Psoas muscle (tissue), 8 donors: ENCODE data around the gene NPM3. TPM values are rescaled to one million over a fixed set of nuclear protein-coding genes. Genes with fewer than 3 reads are reported as not detected.

Experiments used
- ATAC-seq, 4 donors: fragments of 200-7000 bp; cut with Tn5 transposase; one replicate each; pipeline ENCODE4 v1.9.1; 2020; ENCODE audit warnings: moderate library complexity in 3 of 4, mild to moderate bottlenecking in 2 of 4
- DNase-seq, 2 donors: peaks; one replicate each; pipeline ENCODE4 v3.0.0-alpha.2; 2020
- H3K27ac ChIP-seq: fragments of 200-600 bp; one replicate; pipeline ENCODE4 v1.8.0; 2022
- H3K27me3 ChIP-seq, 3 donors: fragments of 200-600 bp in 1 of 3; one replicate each; pipeline versions ENCODE4 v1.6.1 to v1.8.0; 2013 to 2022; ENCODE audit warnings: low read length in 2 of 3, mild to moderate bottlenecking in 2 of 3, moderate library complexity in 1 of 3; ENCODE audit not compliant: insufficient read depth in 3 of 3
- H3K36me3 ChIP-seq, 2 donors: fragments of 200-600 bp in 1 of 2; one replicate each; pipeline versions ENCODE4 v1.6.1 to v1.8.0; 2013 to 2022; ENCODE audit warnings: low read depth in 1 of 2, mild to moderate bottlenecking in 1 of 2, moderate library complexity in 1 of 2; ENCODE audit not compliant: insufficient read depth in 1 of 2
- H3K4me1 ChIP-seq: fragments of 200-600 bp; one replicate; pipeline ENCODE4 v1.8.0; 2022
- H3K4me3 ChIP-seq: fragments of 200-600 bp; one replicate; pipeline ENCODE4 v1.8.0; 2022; ENCODE audit warnings: mild to moderate bottlenecking
- H3K9me3 ChIP-seq: fragments of 200-600 bp; one replicate; pipeline ENCODE4 v1.8.0; 2022
- WGBS, 3 donors: extraction: QIAGEN DNeasy Blood & Tissue Kit; methylation state at CpG; one replicate each; pipeline versions ENCODE4 v1.1.6 to v1.1.7; 2013; 5-methylcytosine and 5-hydroxymethylcytosine counted together
- intact Hi-C, 2 donors: fragments of 100-400 bp; cut with DNase I; formaldehyde crosslinking; loops; one replicate each; pipeline versions ENCODE4 v1.11.0 to v1.14.2; 2022
- polyA plus RNA-seq, 3 donors: library from polyadenylated mRNA; stranded (reverse); fragments of 200-250 nt; gene quantifications; one replicate each; pipeline ENCODE4 v1.2.3, GENCODE V29; 2013
- total RNA-seq, 4 donors: library from RNA; stranded (reverse); fragmentation: NEBNext Ultra II Directional in 2 of 4; extraction: Animal tissue kit (Norgen Biotek cat#: 25700) in 2 of 4; gene quantifications; one replicate each; pipeline versions ENCODE4 v1.2.1 to v1.2.4, GENCODE V29; 2021 to 2023
- TF ChIP-seq, protein P1 (sequence below): fragments of 200-600 bp; IDR thresholded peaks from one replicate; pipeline ENCODE4 v1.8.0; 2022; ENCODE audit warnings: antibody characterized with exemption
- donor health status: healthy with polysubstance abuse.
- donor health status: DM: no; HTN: no; CAD: no; lungs with moderate emphysema.
- donor health status: Bipolar disorder and iron deficiency.
- donor health status: healthy.
- donor health status: DM: yes; HTN: yes; CAD: no.
- donor health status: DM: no; HTN: no; CAD: no.
- donor health status: DM: no; HTN: no; CAD: no.
- donor health status: DM: yes; HTN: yes; CAD: no.

NPM3 gene
- total and polyA plus RNA-seq, 7 donors, result 12.3 to 52.6 (median 18.5) TPM

DNA sequence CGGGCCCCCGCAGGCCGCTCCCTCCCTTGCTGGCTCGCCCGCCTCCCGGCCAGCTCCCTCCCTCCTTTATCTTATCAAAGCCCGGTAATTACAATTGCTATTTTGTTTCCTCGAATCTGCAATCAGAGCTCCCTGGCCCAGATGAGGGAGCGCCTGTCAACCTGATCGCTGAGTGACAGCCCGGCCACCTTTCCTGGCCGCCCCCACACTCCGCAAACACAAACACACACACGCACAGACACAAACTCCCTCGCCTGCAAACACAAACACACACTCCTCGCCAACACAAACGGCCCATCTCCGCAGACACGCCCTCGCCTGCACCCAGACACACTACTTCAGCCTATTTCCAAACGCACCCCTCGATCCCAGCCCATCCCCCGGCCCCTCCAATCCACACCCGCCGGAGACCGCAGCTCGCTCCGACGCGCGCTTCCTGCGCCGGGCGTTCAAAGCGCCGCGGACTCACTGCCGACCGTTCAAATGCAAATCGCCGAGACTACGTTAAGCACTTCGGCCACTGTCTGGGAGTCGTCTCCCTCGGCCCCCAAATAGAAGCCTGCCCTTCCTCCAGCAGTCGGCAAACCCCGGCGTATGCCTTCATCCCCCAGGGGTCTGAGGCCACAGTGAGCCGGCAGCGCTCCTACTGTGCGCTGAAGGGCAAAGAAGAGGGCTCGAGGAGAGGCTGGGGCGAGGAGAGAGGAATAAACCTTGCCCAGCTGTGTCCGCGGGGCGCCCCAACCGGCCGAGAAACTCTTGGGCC is 4.3 kb downstream of the NPM3 start:
- DNase-seq, result no peak
- H3K27ac ChIP-seq, result no peak overlapping the region
- no peaks in the 10 kb centered on the region for H3K9me3 ChIP-seq
- TF ChIP-seq, protein P1, sequence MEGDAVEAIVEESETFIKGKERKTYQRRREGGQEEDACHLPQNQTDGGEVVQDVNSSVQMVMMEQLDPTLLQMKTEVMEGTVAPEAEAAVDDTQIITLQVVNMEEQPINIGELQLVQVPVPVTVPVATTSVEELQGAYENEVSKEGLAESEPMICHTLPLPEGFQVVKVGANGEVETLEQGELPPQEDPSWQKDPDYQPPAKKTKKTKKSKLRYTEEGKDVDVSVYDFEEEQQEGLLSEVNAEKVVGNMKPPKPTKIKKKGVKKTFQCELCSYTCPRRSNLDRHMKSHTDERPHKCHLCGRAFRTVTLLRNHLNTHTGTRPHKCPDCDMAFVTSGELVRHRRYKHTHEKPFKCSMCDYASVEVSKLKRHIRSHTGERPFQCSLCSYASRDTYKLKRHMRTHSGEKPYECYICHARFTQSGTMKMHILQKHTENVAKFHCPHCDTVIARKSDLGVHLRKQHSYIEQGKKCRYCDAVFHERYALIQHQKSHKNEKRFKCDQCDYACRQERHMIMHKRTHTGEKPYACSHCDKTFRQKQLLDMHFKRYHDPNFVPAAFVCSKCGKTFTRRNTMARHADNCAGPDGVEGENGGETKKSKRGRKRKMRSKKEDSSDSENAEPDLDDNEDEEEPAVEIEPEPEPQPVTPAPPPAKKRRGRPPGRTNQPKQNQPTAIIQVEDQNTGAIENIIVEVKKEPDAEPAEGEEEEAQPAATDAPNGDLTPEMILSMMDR, result no peak
- peak overlapping the region; percentile 59 for H3K4me3 ChIP-seq
- 15 to 25% (median 22%) methylated on average over 58 of the region's 58 CpGs for WGBS, 3 donors
- peaks cover 0 to 55% (median 28%) of the 10 kb centered on the region in 3 donors for H3K27me3 ChIP-seq
- intact Hi-C loops, result no loop called here
- ATAC-seq, result peak in 1 of 4 donors; percentile 22
- H3K4me1 ChIP-seq, result peaks cover 31% of the 10 kb centered on the region
- peaks cover 0 to 2% of the 10 kb centered on the region in 2 donors for H3K36me3 ChIP-seq

DNA sequence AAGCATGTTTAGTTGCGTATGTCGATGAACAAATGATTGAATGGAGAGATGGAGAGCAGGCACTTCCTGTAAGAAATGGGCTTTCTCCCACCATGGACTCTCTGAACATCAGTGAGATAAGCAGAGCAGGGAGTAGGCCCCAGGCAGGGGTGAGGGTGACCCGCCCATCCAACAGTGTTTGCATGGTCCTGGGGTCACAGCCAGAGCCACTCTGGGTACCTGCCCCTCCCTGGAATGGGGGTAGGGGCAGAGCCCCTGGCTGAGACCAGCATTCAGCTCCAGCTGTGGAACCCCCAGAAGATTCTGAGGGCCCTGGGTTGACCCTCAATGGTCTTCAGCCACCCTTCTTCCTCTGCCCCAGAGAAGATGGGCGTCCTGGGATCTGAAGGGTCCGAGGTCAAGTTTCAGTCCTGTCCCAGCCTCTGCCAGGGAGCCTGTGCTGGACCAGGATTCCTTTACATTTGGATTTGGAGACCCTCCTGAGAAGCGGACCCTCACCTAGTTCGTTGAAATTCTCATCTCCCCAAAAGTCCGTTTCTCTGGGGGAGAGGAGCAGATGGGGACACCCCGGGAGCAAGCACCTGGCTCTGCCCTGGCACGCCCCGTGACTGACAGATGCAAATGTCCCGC is 5.0 kb downstream of the NPM3 start:
- Histone ChIP-seq H3K4me1 (peaks cover 25% of the 10 kb centered on the region), H3K4me3 (peak overlapping the region; percentile 59), H3K9me3 (no peaks in the 10 kb centered on the region), H3K27ac (no peak overlapping the region), H3K27me3 (peaks cover 0 to 62% (median 32%) of the 10 kb centered on the region in 3 donors), H3K36me3 (no peaks in the 10 kb centered on the region)
- TF ChIP-seq, protein P1, result no peak
- WGBS, 3 donors, result 55 to 64% (median 60%) methylated on average over 12 of the region's 12 CpGs
- intact Hi-C loops, result no loop called here
- ATAC-seq (no peak), DNase-seq (no peak)

DNA sequence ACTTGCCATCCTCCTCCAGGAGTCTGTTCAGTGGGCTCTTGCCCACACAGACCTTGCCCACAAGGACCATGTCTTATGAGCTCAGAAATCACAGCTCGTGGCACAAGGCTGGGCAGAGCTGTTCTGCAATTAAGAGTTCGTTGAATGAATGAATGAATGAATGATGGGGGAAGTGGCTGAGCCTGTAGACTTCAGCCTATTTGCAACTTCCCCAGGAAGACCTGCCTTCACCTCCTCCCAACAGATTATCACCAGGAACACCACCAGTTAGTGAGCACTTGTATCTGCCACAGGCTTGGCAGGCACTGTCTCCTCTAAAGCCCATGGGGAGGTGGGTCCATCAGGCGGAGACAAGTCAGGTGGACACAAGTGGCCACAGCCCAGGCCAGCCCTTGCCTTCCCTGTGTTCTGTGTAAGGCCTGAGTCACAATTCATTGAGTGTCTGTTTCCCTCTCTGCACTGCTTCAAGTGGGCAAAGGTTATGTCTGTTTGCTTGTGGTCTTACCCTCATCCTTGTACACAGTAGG is 5.6 kb downstream of the NPM3 start:
- Histone ChIP-seq H3K4me1 (peaks cover 22% of the 10 kb centered on the region), H3K36me3 (no peaks in the 10 kb centered on the region), H3K4me3 (no peak overlapping the region), H3K27me3 (peaks cover 0 to 68% (median 34%) of the 10 kb centered on the region in 3 donors), H3K27ac (no peak overlapping the region), H3K9me3 (no peaks in the 10 kb centered on the region)
- ATAC-seq (no peak), DNase-seq (no peak)
- intact Hi-C loops, result no loop called here
- TF ChIP-seq, protein P1, result no peak
- WGBS, 3 donors, result 88 to 93% (median 91%) methylated on average over 3 of the region's 3 CpGs

- 11 to 20% (median 14%) methylated on average over 20 to 54 of the region's 74 CpGs for WGBS, 3 donors
- Histone ChIP-seq H3K4me3 (peak overlapping the region; percentile 51), H3K27me3 (peaks cover 0 to 82% (median 34%) of the 10 kb centered on the region in 3 donors), H3K4me1 (peaks cover 15% of the 10 kb centered on the region), H3K36me3 (no peaks in the 10 kb centered on the region), H3K9me3 (no peaks in the 10 kb centered on the region), H3K27ac (no peak overlapping the region)
- ATAC-seq (no peak), DNase-seq (no peak)
- TF ChIP-seq, protein P1, result no peak
- intact Hi-C loops, result no loop called here
Observed at GRCh38 chr10:101776161-101776817, 7.0 kb downstream of the NPM3 start.
